IMR-90 (cell line): ENCODE measurements around the gene MRTFA. TPM values are rescaled to one million over a fixed set of nuclear protein-coding genes. Genes with fewer than 3 reads are reported as not detected.
"Not testable (repeated sequence)": the region's sequence is repeated elsewhere in the genome, so short reads cannot be mapped to it uniquely, and the experiment has no call there.

Experiments
- ATAC-seq: fragments of 200-7000 bp; cut with Tn5 transposase; 2 replicates; pipeline ENCODE4 v1.9.1; 2020; ENCODE audit warnings: low read depth, mild to moderate bottlenecking, moderate library complexity
- BruUV-seq: library from RNA; stranded (reverse); fragments of 400-500 nt; replicated peaks from 2 replicates; lab custom pipeline; 2021; lab: Mats Ljungman, UMichigan
- CTCF ChIA-PET: fragments of 300-600 bp; formaldehyde crosslinking; extraction: SDS; loops from one replicate; lab custom pipeline; 2021; ENCODE audit warnings: antibody characterized with exemption; lab: Yijun Ruan, JAX
- POLR2A ChIA-PET: fragments of 300-600 bp; sonication (Branson Sonifier 250); formaldehyde crosslinking; loops from one replicate; lab custom pipeline; 2022; ENCODE audit warnings: antibody characterized with exemption; ENCODE audit not compliant: unreplicated experiment; lab: Charles Lee
- DNase-seq: peaks from one replicate; pipeline ENCODE4 v3.0.0; 2013
- H2AFZ ChIP-seq: replicated peaks from 2 replicates; pipeline ENCODE3; 2013; ENCODE audit warnings: low read length, mild to moderate bottlenecking; ENCODE audit not compliant: poor library complexity
- H2AK5ac ChIP-seq: 2 replicates; pipeline ENCODE4 v1.6.1; 2013; ENCODE audit warnings: low read depth, low read length, inconsistent platforms
- H2AK9ac ChIP-seq: replicated peaks from 2 replicates; pipeline ENCODE3; 2013; ENCODE audit warnings: mild to moderate bottlenecking, low read depth, low read length, moderate library complexity; ENCODE audit not compliant: poor library complexity
- H2BK120ac ChIP-seq: 2 replicates; pipeline ENCODE4 v1.6.1; 2013; ENCODE audit warnings: low read depth, low read length, inconsistent platforms
- H2BK15ac ChIP-seq: 3 replicates; pipeline ENCODE4 v1.6.1; 2013; ENCODE audit warnings: low read depth, low read length, inconsistent platforms
- H2BK20ac ChIP-seq: 2 replicates; pipeline ENCODE4 v1.6.1; 2013; ENCODE audit warnings: low read depth, mild to moderate bottlenecking, inconsistent platforms, low read length, moderate library complexity
- H2BK5ac ChIP-seq: 2 replicates; pipeline ENCODE4 v1.6.1; 2013; ENCODE audit warnings: mild to moderate bottlenecking, low read depth, low read length, inconsistent platforms; ENCODE audit not compliant: poor library complexity, severe bottlenecking
- H3K14ac ChIP-seq: replicated peaks from 2 replicates; pipeline ENCODE4 v1.6.1; 2013; ENCODE audit warnings: low read depth, low read length, inconsistent platforms
- H3K18ac ChIP-seq: 2 replicates; pipeline ENCODE4 v1.6.1; 2013; ENCODE audit warnings: low read depth, low read length, control low read depth
- H3K23ac ChIP-seq: 2 replicates; pipeline ENCODE4 v1.6.1; 2013; ENCODE audit warnings: low read depth, low read length, inconsistent platforms
- H3K27ac ChIP-seq: 2 replicates; pipeline ENCODE4 v1.5.1; 2013; ENCODE audit warnings: mild to moderate bottlenecking, control low read depth, low read length; ENCODE audit not compliant: insufficient read depth
- H3K27me3 ChIP-seq: 2 replicates; pipeline ENCODE4 v1.6.1; 2013; ENCODE audit warnings: low read length; ENCODE audit not compliant: control insufficient read depth, insufficient read depth
- H3K36me3 ChIP-seq: 2 replicates; pipeline ENCODE4 v1.6.1; 2013; ENCODE audit warnings: low read length, mixed read lengths; ENCODE audit not compliant: control insufficient read depth, insufficient read depth
- H3K4ac ChIP-seq: 2 replicates; pipeline ENCODE4 v1.6.1; 2013; ENCODE audit warnings: low read depth, low read length, inconsistent platforms
- H3K4me1 ChIP-seq: 2 replicates; pipeline ENCODE4 v1.6.1; 2013; ENCODE audit warnings: low read length, mixed read lengths; ENCODE audit not compliant: control insufficient read depth, insufficient read depth
- H3K4me2 ChIP-seq: 2 replicates; pipeline ENCODE4 v1.6.1; 2013; ENCODE audit warnings: low read depth, mild to moderate bottlenecking, control low read depth, low read length, moderate library complexity
- H3K4me3 ChIP-seq: 2 replicates; pipeline ENCODE4 v1.5.1; 2013; ENCODE audit warnings: low read depth, mild to moderate bottlenecking, control low read depth, low read length, moderate library complexity; ENCODE audit not compliant: insufficient read depth
- H3K56ac ChIP-seq: 2 replicates; pipeline ENCODE4 v1.6.1; 2013; ENCODE audit warnings: low read length, inconsistent platforms; ENCODE audit not compliant: insufficient read depth; ENCODE audit errors: extremely low read depth
- H3K79me1 ChIP-seq, 2 experiments: 2 replicates each; pipeline ENCODE4 v1.6.1; 2013; ENCODE audit warnings: low read length in 2 of 2, inconsistent platforms in 1 of 2, low read depth in 1 of 2
- H3K9ac ChIP-seq: 2 replicates; pipeline ENCODE4 v1.6.1; 2013; ENCODE audit warnings: low read depth, low read length, control low read depth
- H3K9me1 ChIP-seq: 2 replicates; pipeline ENCODE4 v1.6.1; 2013; ENCODE audit warnings: low read length, inconsistent platforms; ENCODE audit not compliant: insufficient read depth
- H3K9me3 ChIP-seq: 2 replicates; pipeline ENCODE4 v1.6.1; 2013; ENCODE audit warnings: low read length; ENCODE audit not compliant: control insufficient read depth, insufficient read depth
- H4K20me1 ChIP-seq: 2 replicates; pipeline ENCODE4 v1.6.1; 2013; ENCODE audit warnings: low read length, inconsistent platforms; ENCODE audit not compliant: insufficient read depth
- H4K5ac ChIP-seq: 2 replicates; pipeline ENCODE4 v1.6.1; 2013; ENCODE audit warnings: mild to moderate bottlenecking, low read depth, low read length, control low read depth
- H4K8ac ChIP-seq, 2 experiments: 2 replicates each; pipeline ENCODE4 v1.6.1; 2013; ENCODE audit warnings: low read depth in 2 of 2, low read length in 2 of 2, control low read depth in 1 of 2, inconsistent platforms in 1 of 2
- H4K91ac ChIP-seq: 2 replicates; pipeline ENCODE4 v1.6.1; 2013; ENCODE audit warnings: low read depth, low read length, inconsistent platforms; ENCODE audit not compliant: insufficient read depth
- CHD1 ChIP-seq: IDR thresholded peaks from 2 replicates; pipeline ENCODE4 v1.6.1; 2012; ENCODE audit warnings: low read depth, low read length, improper control_type of control experiment
- ELK1 ChIP-seq: fragments of 150-350 bp; IDR thresholded peaks from 2 replicates; pipeline ENCODE4 v1.6.1; 2016; ENCODE audit warnings: low read depth, mild to moderate bottlenecking, low read length, moderate library complexity, borderline replicate concordance
- FOS ChIP-seq: fragments of 150-350 bp; IDR thresholded peaks from 2 replicates; pipeline ENCODE4 v1.6.1; 2016; ENCODE audit warnings: low read depth, low read length
- MAZ ChIP-seq: IDR thresholded peaks from 2 replicates; pipeline ENCODE4 v1.6.1; 2012; ENCODE audit warnings: low read depth, mild to moderate bottlenecking, low read length, improper control_type of control experiment, moderate library complexity, borderline replicate concordance
- MXI1 ChIP-seq: IDR thresholded peaks from 2 replicates; pipeline ENCODE4 v1.6.1; 2012; ENCODE audit warnings: low read depth, mild to moderate bottlenecking, low read length, moderate library complexity, borderline replicate concordance
- NFE2L2 ChIP-seq: fragments of 150-350 bp; IDR thresholded peaks from 2 replicates; pipeline ENCODE4 v1.6.1; 2016; ENCODE audit warnings: low read depth, mild to moderate bottlenecking, low read length
- RCOR1 ChIP-seq: IDR thresholded peaks from 2 replicates; pipeline ENCODE4 v1.6.1; 2012; ENCODE audit warnings: mild to moderate bottlenecking, low read length, improper control_type of control experiment; ENCODE audit not compliant: insufficient replicate concordance
- RFX5 ChIP-seq: IDR thresholded peaks from 2 replicates; pipeline ENCODE4 v1.8.0; 2012; ENCODE audit warnings: low read depth, mild to moderate bottlenecking, low read length, moderate library complexity
- WGBS, 2 experiments: methylation state at CpG; one replicate each; pipeline versions ENCODE4 v1.1.5 to v1.1.7; 2013; ENCODE audit warnings: missing lambda C conversion rate in 2 of 2; ENCODE audit not compliant: insufficient read length in 1 of 2; ENCODE audit errors: extremely low coverage in 2 of 2; 5-methylcytosine and 5-hydroxymethylcytosine counted together
- dilution Hi-C: fragments of 300-500 bp; cut with HindIII; formaldehyde crosslinking; loops from one replicate; pipeline ENCODE4 v1.14.3; 2018; ENCODE audit warnings: low sequenced_read_pairs; ENCODE audit not compliant: unreplicated experiment
- in situ Hi-C: fragments of 300-500 bp; cut with MboI; formaldehyde crosslinking; loops from 3 replicates; pipeline ENCODE4 v1.14.3; 2019; ENCODE audit warnings: low sequenced_read_pairs, inconsistent platforms, mixed read lengths
- intact Hi-C: fragments of 100-400 bp; cut with micrococcal nuclease; formaldehyde crosslinking; loops from 2 replicates; pipeline ENCODE4 v1.10.0; 2022
- polyA plus RNA-seq, 3 experiments: library from polyadenylated mRNA; depleted of rRNA; stranded (reverse); fragments of >200 nt; gene quantifications; 2 replicates each; pipeline ENCODE4 v1.2.3, GENCODE V29; 2012; ENCODE audit warnings: low replicate concordance in 1 of 3
- total RNA-seq: library from RNA; depleted of rRNA; stranded (reverse); fragments of >200 nt; gene quantifications from 2 replicates; pipeline ENCODE4 v1.2.3, GENCODE V29; 2012

MRTFA gene
- total and polyA plus RNA-seq, 2 of the 4 experiments (the other 2 are of a cell fraction) = 12.5 to 17.2 TPM

DNA sequence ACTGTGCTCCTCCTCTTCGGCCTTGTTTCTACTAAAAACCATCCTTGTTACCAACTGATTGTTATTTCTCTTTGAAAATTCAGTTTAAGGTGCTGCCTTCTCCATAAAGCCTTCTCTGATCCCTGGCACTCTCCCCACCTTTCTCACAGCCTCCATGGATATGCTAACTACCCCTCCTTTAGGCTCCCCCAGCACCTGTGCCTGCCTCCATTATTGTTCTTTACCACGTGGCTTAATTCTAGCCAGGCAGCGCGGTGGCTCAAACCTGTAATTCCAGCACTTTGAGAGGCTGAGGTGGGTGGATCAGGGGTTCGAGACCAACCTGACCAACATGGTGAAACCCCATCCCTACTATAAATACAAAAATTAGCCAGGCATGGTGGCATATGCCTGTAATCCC, 96.3 kb downstream of the MRTFA start:
- BruUV-seq = no TSS peak

DNA sequence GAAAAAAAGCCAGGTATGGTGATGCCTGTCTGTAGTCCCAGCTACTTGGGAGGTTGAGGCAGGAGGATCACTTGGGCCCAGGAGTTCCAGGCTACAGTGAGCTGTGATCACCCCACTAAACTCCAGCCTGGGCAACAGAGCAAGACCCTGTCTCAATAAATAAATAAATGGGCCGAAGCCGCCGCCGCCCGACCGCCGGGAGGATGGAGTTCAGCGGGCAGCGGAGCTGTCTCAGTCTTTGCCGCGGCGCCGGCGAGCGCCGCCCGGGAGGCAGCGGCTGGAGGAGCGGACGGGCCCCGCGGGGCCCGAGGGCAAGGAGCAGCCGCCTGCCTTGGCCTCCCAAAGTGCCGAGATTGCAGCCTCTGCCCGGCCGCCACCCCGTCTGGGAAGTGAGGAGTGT, 100.4 kb downstream of the MRTFA start:
- BruUV-seq, H2BK5ac ChIP-seq, H3K14ac ChIP-seq, intact Hi-C loops, H3K9me3 ChIP-seq, H3K56ac ChIP-seq, dilution Hi-C loops, H2BK20ac ChIP-seq, H3K4me3 ChIP-seq, CTCF ChIA-PET, H3K4ac ChIP-seq, H3K27ac ChIP-seq, H3K27me3 ChIP-seq, H2AFZ ChIP-seq, H3K9me1 ChIP-seq, H3K23ac ChIP-seq, H3K36me3 ChIP-seq, ATAC-seq, H3K9ac ChIP-seq, H4K91ac ChIP-seq, H4K5ac ChIP-seq, DNase-seq, in situ Hi-C loops, H3K18ac ChIP-seq, H2BK120ac ChIP-seq, H3K4me2 ChIP-seq, POLR2A ChIA-PET, H2AK9ac ChIP-seq, H4K8ac ChIP-seq, H2AK5ac ChIP-seq, H2BK15ac ChIP-seq: not testable (repeated sequence)
- Histone ChIP-seq H3K79me1 (peaks cover 18 to 51% of the 10 kb centered on the region in 2 experiments), H3K4me1 (peaks cover 16% of the 10 kb centered on the region), H4K20me1 (peaks cover 27% of the 10 kb centered on the region; the same call in 1 of the 2 replicates)
- WGBS, 2 experiments = 97% methylated on average over 6 of the region's 28 CpGs; no CpG with 5 or more reads in 1 of the 2 experiments

More for the DNA sequence above, 96.3 kb downstream of the MRTFA start:
- dilution Hi-C loops = no loop called here
- no peak overlapping the region for H3K56ac ChIP-seq
- H3K79me1 ChIP-seq = peaks cover 19 to 50% of the 10 kb centered on the region in 2 experiments
- no peak overlapping the region for H2BK20ac ChIP-seq
- H2AFZ ChIP-seq = no peak overlapping the region
- ATAC-seq = no peak
- no peak overlapping the region for H3K14ac ChIP-seq
- no peak overlapping the region for H3K23ac ChIP-seq
- H4K5ac ChIP-seq = no peak overlapping the region
- 100% methylated on average over 1 of the region's 5 CpGs; no CpG with 5 or more reads in 1 of the 2 experiments for WGBS, 2 experiments
- H4K20me1 ChIP-seq = peaks cover 13% of the 10 kb centered on the region; the same call in 1 of the 2 replicates
- no peak overlapping the region for H2AK5ac ChIP-seq
- no peak overlapping the region for H3K27ac ChIP-seq
- H3K4me3 ChIP-seq = no peak overlapping the region
- H2BK5ac ChIP-seq = no peak overlapping the region
- peaks cover 2% of the 10 kb centered on the region for H3K36me3 ChIP-seq
- no peak overlapping the region for H2BK120ac ChIP-seq
- TF ChIP-seq MXI1 (no peak), FOS (no peak), ELK1 (no peak), CHD1 (no peak), NFE2L2 (no peak), MAZ (no peak), RFX5 (no peak), RCOR1 (no peak)
- H3K4ac ChIP-seq = no peak overlapping the region
- ChIA-PET CTCF (interaction anchor here (0.6 to 0.7 kb wide), 2 partner anchors 279 to 333 kb away, joined by 4 to 5 read pairs; partner anchors contain the start of gene SLC25A17), POLR2A (no interaction called here)
- no peak overlapping the region for H4K8ac ChIP-seq
- H3K4me2 ChIP-seq = no peak overlapping the region
- no peak overlapping the region for H4K91ac ChIP-seq
- no peaks in the 10 kb centered on the region for H3K9me3 ChIP-seq
- no peak overlapping the region for H3K9ac ChIP-seq
- H3K9me1 ChIP-seq = peaks cover 7% of the 10 kb centered on the region
- H3K4me1 ChIP-seq = no peaks in the 10 kb centered on the region
- in situ Hi-C loops = no loop called here
- H2AK9ac ChIP-seq = no peak overlapping the region
- no peak overlapping the region for H3K18ac ChIP-seq
- H2BK15ac ChIP-seq = no peak overlapping the region
- DNase-seq = no peak
- intact Hi-C loops = no loop called here
- no peaks in the 10 kb centered on the region for H3K27me3 ChIP-seq
